HepG2 (cell line): ENCODE measurements around the gene TMEM87A. TPM values are rescaled to one million over a fixed set of nuclear protein-coding genes. Genes with fewer than 3 reads are reported as not detected.

ENCODE experiments used
- AFF4 ChIP-seq: sonication (generic); formaldehyde crosslinking; IDR thresholded peaks from 2 replicates; pipeline ENCODE4 v1.4.0; 2020; ENCODE audit warnings: missing genetic modification reagents
- ELF4 ChIP-seq: sonication (generic); formaldehyde crosslinking; IDR thresholded peaks from 2 replicates; pipeline ENCODE4 v1.5.0; 2020; ENCODE audit warnings: missing genetic modification reagents, mild to moderate bottlenecking, moderate library complexity, borderline replicate concordance
- HNF1B ChIP-seq: sonication (generic); formaldehyde crosslinking; IDR thresholded peaks from 2 replicates; pipeline ENCODE4 v1.5.1; 2020; ENCODE audit warnings: mild to moderate bottlenecking, moderate library complexity, missing genetic modification reagents
- RERE ChIP-seq: IDR thresholded peaks from 2 replicates; pipeline ENCODE4 v1.6.1; 2016; ENCODE audit warnings: low read depth, missing genetic modification reagents, missing compliant biosample characterization
- TAF15 ChIP-seq: fragments of 200-400 bp; formaldehyde crosslinking; IDR thresholded peaks from one replicate; pipeline ENCODE4 v1.6.1; 2018; ENCODE audit warnings: mild to moderate bottlenecking, low read depth, low read length; ENCODE audit not compliant: poor library complexity, severe bottlenecking
- UBTF ChIP-seq: sonication (generic); formaldehyde crosslinking; IDR thresholded peaks from 2 replicates; pipeline ENCODE4 v1.4.0; 2020; ENCODE audit warnings: mild to moderate bottlenecking, missing genetic modification reagents
- ZBTB3 ChIP-seq: sonication (generic); formaldehyde crosslinking; IDR thresholded peaks from 2 replicates; pipeline ENCODE4 v1.4.0; 2020; ENCODE audit warnings: low read depth, mild to moderate bottlenecking, moderate library complexity, missing genetic modification reagents, borderline replicate concordance
- ZNF33A ChIP-seq: sonication (generic); formaldehyde crosslinking; IDR thresholded peaks from 2 replicates; pipeline ENCODE4 v1.5.1; 2020; ENCODE audit warnings: missing genetic modification reagents, mild to moderate bottlenecking, moderate library complexity, borderline replicate concordance
- ZNF563 ChIP-seq: sonication (generic); formaldehyde crosslinking; IDR thresholded peaks from 2 replicates; pipeline ENCODE4 v1.8.0; 2022; ENCODE audit warnings: mild to moderate bottlenecking, moderate library complexity, missing genetic modification reagents
- ZNF639 ChIP-seq: conservative IDR thresholded peaks from 2 replicates; pipeline ENCODE4 v1.6.1; 2018; ENCODE audit warnings: missing genetic modification reagents
- ZSCAN29 ChIP-seq: sonication (generic); formaldehyde crosslinking; conservative IDR thresholded peaks from 2 replicates; pipeline ENCODE4 v1.4.0; 2020; ENCODE audit warnings: mild to moderate bottlenecking, missing genetic modification reagents
- polyA plus RNA-seq, 8 experiments: library from polyadenylated mRNA; depleted of rRNA in 3 of 8; stranded (reverse) in 7 of 8; unstranded in 1 of 8; fragments of >200 nt; fragmentation: Illumina TruSeq in 4 of 8; extraction: Trizol in 4 of 8; gene quantifications; 2 replicates each; pipeline versions ENCODE4 v1.2.1 to v1.2.3, GENCODE V29; 2011 to 2016; ENCODE audit warnings: low read depth in 4 of 8, missing spikeins in 1 of 8, mixed read lengths in 1 of 8; ENCODE audit not compliant: insufficient read depth in 1 of 8
- total RNA-seq, 5 experiments: library from RNA; depleted of rRNA; stranded (reverse); fragments of >200 nt; fragmentation: Illumina TruSeq; extraction: Trizol; gene quantifications; 2 replicates each; pipeline ENCODE4 v1.2.3, GENCODE V29; 2016; ENCODE audit warnings: low read depth in 1 of 5

TMEM87A gene
- total and polyA plus RNA-seq, 2 of the 13 experiments (the other 11 are each of a cell fraction or from before 2014, with no cell fraction given): 20.2 to 42.8 TPM

GRCh38 chr15:42272939-42273899, at the start of gene TMEM87A, which contains the start of gene GANC (continued):
- TF ChIP-seq UBTF (CRISPR knock-in tag) (peak; percentile 5; the same call in 1 of the 2 replicates), ZNF563 (CRISPR knock-in tag) (0 out of 2 replicates have a peak, but pooled peaks have one; percentile 15), TAF15 (no peak), AFF4 (no peak), ZNF639 (CRISPR knock-in tag) (no peak; the same call in none of the 2 replicates), HNF1B (peak; percentile 81), ZBTB3 (no peak), RERE (peak; percentile 52; the same call in 1 of the 2 replicates), ZSCAN29 (peak; percentile 67), ZNF33A (CRISPR knock-in tag) (no peak; the same call in 1 of the 2 replicates), ELF4 (CRISPR knock-in tag) (peak; percentile 88)
